ENCODE results near the gene SLC12A8. TPM values are rescaled to one million over a fixed set of nuclear protein-coding genes. Genes with fewer than 3 reads are reported as not detected.

The SLC12A8 gene
- total and polyA plus RNA-seq, 2 of the 13 experiments (the other 11 are each of a cell fraction or from before 2014, with no cell fraction given): 0.44 to 0.71 TPM

DNA sequence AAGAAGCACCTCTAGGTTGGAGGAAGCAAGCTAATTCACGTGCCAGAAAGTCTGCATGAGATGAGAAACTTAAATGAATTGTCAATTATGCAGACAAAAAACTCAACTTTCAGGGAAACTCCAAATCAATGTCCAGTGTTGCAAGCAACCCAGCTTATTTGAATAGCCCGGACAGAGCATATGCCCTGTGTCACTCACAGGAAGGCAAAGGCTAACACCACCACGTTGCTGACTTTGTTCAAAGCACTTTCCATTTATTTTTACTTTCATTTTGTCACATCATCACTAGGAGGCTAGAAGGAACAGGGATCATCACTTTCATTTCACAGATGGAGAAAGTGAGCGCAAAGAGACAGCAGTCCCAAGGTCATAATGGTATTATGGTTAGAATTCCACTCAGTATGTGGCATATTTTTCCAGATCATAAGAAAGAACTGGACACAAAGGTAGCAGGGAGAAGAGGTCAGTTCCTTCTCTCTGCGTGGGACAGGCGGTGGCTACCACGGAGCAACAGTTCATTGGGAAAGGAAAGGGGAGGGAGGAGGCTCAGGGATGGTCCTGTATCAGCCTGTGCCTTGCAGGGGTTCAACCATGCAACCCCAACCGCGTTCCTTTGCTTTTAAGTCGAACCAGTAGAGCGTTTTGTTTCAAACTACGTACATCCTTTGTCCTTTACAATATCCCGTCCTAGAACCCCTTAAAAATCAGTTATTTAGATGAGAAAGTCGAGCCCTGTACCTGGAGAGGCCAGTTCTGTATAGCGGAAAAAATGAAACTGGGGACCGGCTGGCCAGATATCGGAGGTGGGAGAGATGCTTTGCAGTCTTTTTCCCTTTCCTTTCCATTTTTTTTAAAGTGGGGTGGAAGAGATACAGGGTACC is 157.9 kb downstream of the SLC12A8 start (continued):
- TF ChIP-seq, protein P1, sequence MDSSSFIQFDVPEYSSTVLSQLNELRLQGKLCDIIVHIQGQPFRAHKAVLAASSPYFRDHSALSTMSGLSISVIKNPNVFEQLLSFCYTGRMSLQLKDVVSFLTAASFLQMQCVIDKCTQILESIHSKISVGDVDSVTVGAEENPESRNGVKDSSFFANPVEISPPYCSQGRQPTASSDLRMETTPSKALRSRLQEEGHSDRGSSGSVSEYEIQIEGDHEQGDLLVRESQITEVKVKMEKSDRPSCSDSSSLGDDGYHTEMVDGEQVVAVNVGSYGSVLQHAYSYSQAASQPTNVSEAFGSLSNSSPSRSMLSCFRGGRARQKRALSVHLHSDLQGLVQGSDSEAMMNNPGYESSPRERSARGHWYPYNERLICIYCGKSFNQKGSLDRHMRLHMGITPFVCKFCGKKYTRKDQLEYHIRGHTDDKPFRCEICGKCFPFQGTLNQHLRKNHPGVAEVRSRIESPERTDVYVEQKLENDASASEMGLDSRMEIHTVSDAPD (CRISPR knock-in tag; IDR thresholded peaks at IDR 0.05): no peak
- TF ChIP-seq HNF4G (IDR thresholded peaks at IDR 0.05; ENCODE audit: borderline replicate concordance, low read depth, low read length) (no peak; the same call in 1 of the 2 replicates), HNF4G (CRISPR knock-in tag; IDR thresholded peaks at IDR 0.05; ENCODE audit: borderline replicate concordance, low read depth) (no peak), ZNF747 (CRISPR knock-in tag; IDR thresholded peaks at IDR 0.05; ENCODE audit: borderline replicate concordance) (no peak), KMT2A (CRISPR knock-in tag; IDR thresholded peaks at IDR 0.05) (peak; percentile 85), HOXA3 (CRISPR knock-in tag; IDR thresholded peaks at IDR 0.05) (no peak), CREB1 (IDR thresholded peaks at IDR 0.05) (0 out of 2 replicates have a peak, but pooled peaks have one; percentile 11), CREB1 (CRISPR knock-in tag; IDR thresholded peaks at IDR 0.05) (peak; percentile 38; the same call in 1 of the 2 replicates), STAG1 (CRISPR knock-in tag; IDR thresholded peaks at IDR 0.05) (peak; percentile 20; the same call in 1 of the 2 replicates), HOXD1 (CRISPR knock-in tag; IDR thresholded peaks at IDR 0.05) (0 out of 2 replicates have a peak, but pooled peaks have one; percentile 7), EP300 (IDR thresholded peaks at IDR 0.05; ENCODE audit: low read depth in 2 of 2, low read length in 2 of 2) (peak; percentile 10 to 22; a peak in 1 of 4 replicates), EP300 (CRISPR knock-in tag; IDR thresholded peaks at IDR 0.05; ENCODE audit: borderline replicate concordance) (no peak), RCOR2 (CRISPR knock-in tag; IDR thresholded peaks at IDR 0.05) (peak; percentile 22; the same call in 1 of the 2 replicates), TFAP4 (IDR thresholded peaks at IDR 0.05; ENCODE audit: borderline replicate concordance, low read depth) (peak; percentile 47; the same call in 1 of the 2 replicates), CEBPG (CRISPR knock-in tag; IDR thresholded peaks at IDR 0.05) (peak; percentile 58), FOXJ3 (CRISPR knock-in tag; IDR thresholded peaks at IDR 0.05; ENCODE audit: borderline replicate concordance) (peak; percentile 29; the same call in 1 of the 2 replicates), GZF1 (CRISPR knock-in tag; IDR thresholded peaks at IDR 0.05) (no peak), KMT2B (CRISPR knock-in tag; IDR thresholded peaks at IDR 0.05) (peak; percentile 70; the same call in 1 of the 2 replicates), HDAC1 (CRISPR knock-in tag; IDR thresholded peaks at IDR 0.05) (peak; percentile 55; the same call in 1 of the 2 replicates)
- TF ChIP-seq, protein P2, sequence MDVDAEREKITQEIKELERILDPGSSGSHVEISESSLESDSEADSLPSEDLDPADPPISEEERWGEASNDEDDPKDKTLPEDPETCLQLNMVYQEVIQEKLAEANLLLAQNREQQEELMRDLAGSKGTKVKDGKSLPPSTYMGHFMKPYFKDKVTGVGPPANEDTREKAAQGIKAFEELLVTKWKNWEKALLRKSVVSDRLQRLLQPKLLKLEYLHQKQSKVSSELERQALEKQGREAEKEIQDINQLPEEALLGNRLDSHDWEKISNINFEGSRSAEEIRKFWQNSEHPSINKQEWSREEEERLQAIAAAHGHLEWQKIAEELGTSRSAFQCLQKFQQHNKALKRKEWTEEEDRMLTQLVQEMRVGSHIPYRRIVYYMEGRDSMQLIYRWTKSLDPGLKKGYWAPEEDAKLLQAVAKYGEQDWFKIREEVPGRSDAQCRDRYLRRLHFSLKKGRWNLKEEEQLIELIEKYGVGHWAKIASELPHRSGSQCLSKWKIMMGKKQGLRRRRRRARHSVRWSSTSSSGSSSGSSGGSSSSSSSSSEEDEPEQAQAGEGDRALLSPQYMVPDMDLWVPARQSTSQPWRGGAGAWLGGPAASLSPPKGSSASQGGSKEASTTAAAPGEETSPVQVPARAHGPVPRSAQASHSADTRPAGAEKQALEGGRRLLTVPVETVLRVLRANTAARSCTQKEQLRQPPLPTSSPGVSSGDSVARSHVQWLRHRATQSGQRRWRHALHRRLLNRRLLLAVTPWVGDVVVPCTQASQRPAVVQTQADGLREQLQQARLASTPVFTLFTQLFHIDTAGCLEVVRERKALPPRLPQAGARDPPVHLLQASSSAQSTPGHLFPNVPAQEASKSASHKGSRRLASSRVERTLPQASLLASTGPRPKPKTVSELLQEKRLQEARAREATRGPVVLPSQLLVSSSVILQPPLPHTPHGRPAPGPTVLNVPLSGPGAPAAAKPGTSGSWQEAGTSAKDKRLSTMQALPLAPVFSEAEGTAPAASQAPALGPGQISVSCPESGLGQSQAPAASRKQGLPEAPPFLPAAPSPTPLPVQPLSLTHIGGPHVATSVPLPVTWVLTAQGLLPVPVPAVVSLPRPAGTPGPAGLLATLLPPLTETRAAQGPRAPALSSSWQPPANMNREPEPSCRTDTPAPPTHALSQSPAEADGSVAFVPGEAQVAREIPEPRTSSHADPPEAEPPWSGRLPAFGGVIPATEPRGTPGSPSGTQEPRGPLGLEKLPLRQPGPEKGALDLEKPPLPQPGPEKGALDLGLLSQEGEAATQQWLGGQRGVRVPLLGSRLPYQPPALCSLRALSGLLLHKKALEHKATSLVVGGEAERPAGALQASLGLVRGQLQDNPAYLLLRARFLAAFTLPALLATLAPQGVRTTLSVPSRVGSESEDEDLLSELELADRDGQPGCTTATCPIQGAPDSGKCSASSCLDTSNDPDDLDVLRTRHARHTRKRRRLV (CRISPR knock-in tag; IDR thresholded peaks at IDR 0.05): no peak
- TF ChIP-seq, protein P3, sequence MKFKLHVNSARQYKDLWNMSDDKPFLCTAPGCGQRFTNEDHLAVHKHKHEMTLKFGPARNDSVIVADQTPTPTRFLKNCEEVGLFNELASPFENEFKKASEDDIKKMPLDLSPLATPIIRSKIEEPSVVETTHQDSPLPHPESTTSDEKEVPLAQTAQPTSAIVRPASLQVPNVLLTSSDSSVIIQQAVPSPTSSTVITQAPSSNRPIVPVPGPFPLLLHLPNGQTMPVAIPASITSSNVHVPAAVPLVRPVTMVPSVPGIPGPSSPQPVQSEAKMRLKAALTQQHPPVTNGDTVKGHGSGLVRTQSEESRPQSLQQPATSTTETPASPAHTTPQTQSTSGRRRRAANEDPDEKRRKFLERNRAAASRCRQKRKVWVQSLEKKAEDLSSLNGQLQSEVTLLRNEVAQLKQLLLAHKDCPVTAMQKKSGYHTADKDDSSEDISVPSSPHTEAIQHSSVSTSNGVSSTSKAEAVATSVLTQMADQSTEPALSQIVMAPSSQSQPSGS (CRISPR knock-in tag; IDR thresholded peaks at IDR 0.05): peak; percentile 17; the same call in 1 of the 2 replicates

Data from HepG2 (cell line).